D341Med (cell line): Measurements from ENCODE around the gene CCDC18.
"Not testable (repeated sequence)": the region's sequence is repeated elsewhere in the genome, so short reads cannot be mapped to it uniquely, and the experiment has no call there.

Experiments
- DNase-seq: peaks from one replicate; pipeline ENCODE4 v3.0.0; 2012; ENCODE audit warnings: low spot score

CCDC18 gene

DNA sequence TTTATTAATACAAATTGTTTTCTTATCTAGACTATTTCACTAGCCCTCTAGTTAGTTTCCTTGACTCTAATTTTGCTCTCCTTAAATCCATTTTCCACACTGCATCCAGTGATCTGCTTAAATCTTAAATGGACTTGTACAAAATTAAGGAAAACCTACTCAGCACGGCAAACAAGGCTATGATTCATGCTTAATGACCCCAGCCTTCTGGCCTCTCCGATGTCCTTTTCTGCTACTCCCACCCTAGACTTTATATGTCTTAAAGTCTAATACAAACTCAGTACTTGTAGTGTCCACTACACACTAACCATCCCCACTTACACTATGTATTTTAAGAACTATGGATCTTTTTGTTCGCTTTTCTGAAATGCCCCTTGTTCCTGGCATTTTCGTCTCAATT, 2.5 kb upstream of the CCDC18 start:
- no peak for DNase-seq

DNA sequence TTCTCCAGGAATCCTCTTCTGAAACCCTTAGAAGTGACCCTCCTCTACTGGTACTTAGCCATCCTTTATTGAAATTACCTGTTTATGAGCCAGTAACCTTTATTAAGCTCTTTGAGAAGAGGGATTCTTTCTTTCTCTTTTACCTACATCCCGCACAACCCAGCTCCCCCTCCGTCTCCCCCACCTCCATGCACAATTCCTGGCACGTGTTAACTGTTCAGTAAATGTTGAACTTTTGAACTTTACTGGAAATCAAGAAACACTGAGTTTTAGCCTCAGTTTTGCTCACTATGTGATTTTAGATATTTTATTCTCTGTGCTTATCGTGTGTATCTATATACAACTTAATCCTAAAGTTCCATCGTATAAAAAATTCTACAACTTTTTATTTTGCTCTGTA, 2.1 kb upstream of the CCDC18 start:
- DNase-seq, result no peak

DNA sequence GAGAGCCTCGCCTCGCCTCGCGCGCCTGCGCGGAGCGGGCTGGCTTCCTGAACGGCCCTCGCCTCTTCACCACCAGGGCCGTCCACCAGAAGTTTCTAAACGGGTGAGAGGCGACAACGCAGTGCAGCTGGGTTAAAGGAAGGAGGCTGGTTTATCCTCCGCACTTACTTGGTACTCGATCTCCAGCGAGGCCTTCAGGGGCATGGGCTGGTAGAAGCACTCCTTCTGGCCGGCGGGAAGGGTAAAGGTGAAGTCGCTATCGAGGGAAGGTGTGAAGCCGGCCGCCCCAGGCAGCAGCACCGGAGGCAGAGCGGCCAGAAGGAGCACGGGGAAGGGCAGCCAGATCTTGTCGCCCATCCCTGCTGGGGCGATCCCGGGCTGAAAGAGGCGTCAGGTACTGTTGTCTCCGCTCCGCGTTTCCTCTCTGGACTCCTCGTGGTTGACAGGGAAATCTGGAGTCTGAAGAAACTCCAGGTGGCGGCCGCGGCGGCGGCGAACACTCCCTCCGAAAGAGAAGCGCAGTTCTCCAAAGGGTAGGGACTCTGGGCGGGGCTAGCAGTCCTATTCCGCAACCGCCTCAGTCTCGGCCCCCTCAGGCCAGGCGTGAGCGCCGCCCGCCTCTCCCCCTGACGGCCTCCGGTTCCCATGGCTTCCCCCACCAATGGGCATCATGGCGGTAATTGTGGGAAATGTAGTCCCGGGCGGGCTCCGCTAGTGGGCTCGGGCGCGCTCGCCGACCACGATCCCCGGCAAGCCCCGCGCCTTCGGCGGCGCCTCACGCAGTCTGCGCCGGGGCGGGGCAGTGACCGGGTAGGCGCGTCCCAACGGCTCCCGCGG, 420 bp upstream of the CCDC18 start, which contains the start of gene TMED5:
Gene TMED5 (minus strand): TSS at position 528 of the 837 bp plus-strand sequence. CDS start 171 bp downstream, at position 357.
- DNase-seq, result peak; percentile 90

DNA sequence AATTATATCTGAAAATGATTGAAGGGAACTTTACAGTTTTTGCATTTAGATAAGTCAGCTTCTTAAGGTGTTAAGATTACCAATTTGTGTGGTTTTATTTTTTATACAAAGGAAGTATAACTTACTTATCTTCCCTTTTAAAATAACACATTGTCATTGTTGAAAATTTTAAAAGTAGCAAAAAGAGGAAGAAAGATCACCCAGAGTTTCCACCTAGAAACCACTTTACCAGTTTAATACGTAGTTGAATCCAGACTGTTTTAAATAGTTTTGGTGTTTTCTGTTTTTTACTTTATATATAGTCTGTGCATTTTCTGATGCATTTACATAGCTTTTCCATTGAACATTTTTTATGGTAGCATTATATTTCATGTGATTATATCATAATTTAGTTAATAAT, 6.1 kb downstream of the CCDC18 start:
- DNase-seq, result no peak

DNA sequence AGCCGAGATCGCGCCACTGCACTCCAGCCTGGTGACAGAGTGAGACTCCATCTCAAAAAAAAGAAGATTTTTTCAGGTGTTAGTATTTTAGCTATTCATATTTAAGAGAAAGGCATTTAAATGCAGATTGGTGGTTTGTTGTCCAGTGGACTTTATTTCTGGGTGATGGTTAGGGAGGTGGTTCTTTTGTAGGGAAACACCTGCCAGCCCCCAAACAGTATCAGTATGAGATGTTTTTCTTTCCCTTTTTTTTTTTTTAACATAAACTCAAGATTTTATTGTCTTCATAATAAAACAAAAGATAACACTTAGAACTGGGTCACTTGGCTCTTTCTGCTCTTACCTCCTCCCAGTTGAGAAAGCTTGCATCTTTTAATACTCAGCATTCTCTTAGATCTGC, 9.9 kb downstream of the CCDC18 start:
- DNase-seq, result no peak

DNA sequence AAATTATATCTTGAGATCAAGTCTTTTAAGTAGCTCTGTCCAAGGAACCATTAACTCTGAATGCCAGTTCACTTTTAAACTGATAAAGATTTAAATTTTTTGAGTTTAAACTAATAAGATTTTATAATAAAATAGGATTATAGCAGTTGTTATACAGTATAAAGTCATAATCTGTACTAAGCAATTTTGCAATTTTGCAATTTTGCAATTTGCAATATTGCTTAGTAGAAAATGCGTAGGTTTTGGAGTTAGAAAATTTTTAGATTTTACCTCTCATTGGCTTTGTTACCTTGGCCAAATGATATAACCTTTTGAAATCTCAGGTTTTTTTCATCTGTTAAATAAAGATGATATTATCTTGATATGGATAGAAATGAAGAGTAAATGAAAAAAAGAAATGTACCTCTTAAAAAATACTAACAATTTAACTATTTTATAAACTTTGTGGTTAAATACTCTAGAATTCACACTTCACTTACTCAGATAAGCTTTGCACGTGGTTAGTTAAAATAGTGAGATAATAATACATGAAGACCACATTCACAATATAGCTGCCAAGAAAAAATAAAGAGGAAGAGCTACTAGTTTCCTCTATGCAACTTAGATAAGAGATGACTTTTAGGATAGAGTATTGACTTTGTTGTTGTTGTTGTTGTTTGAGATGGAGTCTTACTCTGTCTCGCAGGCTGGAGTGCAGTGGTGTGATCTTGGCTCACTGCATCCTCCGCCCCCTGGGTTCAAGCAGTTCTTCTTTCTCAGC, 13.9 kb downstream of the CCDC18 start:
- no peak for DNase-seq

DNA sequence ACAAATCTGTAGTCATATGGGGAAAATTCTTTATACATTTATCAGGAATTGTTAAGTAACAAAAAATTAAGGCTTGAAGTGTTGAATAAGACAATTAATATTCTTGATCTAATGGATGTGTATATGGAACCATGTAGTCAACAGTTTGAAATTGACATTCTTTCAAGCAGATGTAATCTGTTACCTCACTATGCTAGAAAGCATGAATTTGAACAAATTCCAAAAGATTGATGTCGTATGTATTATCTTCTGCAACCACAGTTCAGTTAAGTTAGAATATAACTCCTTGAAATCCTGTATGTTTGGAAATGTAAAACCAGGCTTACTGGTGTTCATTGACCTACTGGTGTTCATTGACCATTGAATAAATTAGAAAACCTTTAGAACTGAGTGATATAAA, 16.1 kb downstream of the CCDC18 start:
- no peak for DNase-seq

DNA sequence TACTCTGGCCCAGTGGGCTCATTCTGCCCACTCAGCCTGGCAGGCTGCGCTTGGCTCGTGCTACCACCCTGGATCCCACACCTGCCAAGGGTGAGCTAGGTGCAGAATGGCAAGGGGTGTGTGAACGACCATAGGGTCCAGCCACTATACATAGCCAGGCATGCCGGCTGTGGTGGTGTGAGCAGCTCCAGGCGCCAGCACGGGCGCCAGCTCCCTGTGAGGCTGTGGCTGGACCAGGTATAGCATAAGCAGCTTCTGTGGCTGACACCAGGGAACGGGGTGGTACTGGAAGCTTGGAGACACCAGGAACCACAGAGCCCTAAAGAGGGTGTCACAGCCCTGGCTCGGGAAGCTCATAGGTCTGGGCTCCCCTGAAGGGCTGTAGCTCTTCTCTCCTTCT, 18.6 kb downstream of the CCDC18 start:
- no peak for DNase-seq

DNA sequence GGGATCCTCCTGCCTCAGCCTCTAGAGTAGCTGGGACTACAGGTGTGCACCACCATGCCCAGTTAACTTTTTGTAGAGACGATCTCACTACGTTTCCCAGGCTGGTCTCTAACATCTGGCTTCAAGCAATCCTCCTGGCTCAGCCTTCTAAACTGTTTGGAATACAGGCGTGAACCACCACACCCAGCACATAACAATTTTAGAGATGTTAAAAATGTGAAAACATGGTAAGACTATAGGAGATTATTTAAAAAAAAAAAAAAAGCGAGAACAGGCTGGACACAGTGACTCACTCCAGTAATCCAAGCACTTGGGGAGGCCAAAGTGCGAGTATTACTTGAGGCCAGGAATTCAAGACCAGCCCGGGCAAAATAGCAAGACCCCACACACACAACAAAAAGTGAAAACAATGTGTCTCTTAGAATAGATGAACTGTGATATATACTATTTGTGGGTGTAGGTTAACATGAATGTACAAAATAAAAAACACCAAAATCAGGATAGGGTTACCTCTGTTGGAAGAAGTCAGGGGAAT, 19.6 kb downstream of the CCDC18 start:
- no peak for DNase-seq

DNA sequence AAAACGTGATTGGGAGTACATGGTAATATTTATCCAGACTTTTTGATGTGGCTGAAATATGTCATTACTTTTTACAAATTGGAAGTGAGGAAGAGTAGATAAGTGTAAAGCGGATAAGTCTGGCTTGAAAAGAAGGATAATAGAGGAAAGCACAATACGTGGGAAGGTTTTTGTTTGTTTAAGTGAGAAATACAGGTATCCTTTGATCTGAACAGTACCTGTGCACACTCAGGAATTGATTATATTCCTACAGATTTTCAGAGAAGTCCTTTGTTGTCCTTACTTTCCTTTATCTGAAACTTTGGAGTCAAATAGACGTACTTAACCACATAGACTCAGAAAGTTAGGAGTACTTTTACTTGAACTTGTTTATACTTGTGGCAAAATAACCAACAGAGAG, 20.2 kb downstream of the CCDC18 start:
- no peak for DNase-seq

DNA sequence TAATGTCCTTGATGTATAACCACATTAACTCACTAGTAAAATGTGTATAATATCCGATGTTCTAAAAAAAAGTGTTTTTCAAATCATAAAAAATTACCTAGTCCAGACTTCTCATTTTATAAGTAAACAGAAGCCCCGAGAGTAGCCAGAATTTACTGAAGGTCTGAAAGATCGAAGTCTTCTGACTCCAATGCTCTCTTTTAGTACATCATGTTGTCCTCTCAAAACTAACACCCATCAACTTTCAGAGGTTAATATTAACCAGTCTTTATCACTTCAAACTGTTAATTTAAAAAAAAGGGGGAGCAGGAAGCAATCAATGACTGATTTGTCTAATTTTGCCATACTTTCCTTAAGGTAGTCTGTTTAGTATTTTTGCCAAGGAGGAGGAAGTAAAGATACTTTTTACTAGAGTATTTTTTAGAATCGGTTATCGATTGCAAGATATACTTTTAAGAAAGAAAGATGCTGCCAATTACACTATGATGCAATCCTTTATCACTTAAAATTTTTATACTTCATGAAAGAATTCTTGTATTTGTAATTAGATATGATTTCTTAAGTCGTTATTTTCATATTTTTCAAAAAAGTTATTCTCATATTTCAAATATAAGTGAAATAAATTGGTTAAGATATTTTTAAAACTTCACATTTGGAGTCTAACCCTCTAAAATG, 25.5 kb downstream of the CCDC18 start:
- no peak for DNase-seq

DNA sequence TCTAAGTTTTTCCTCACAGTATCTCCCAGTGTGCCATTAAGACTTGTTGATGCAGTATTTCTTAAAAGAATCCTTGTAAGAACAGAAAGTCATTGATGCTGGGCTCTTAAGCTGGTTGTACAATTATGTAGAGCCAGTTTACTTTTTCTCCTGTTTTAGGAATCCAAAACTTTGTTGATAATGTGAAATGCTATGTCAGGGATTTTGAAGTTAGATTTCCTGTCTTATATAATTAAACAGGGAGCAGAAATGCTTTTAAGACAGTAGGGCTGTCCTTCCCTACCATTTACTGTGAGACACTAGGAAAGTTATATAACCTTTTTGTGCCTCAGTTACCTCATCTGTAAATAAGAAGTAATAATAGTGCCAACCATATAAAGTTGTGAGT, 26.0 kb downstream of the CCDC18 start:
- no peak for DNase-seq

DNA sequence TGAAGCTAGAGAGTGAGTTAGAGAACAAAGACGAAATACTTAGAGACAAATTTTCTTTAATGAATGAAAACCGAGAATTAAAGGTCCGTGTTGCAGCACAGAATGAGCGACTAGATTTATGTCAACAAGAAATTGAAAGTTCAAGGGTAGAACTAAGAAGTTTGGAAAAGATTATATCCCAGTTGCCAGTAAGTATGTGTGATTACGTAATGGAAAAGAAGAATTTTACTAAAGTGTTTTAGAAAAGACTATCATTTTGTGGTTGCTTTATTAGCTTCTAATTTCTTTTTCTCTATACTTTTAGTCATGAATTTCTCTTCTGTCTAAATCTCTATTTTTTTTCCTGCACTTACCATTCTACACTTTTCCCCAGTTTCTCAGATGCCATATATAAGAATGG, 26.7 kb downstream of the CCDC18 start:
- no peak for DNase-seq

DNA sequence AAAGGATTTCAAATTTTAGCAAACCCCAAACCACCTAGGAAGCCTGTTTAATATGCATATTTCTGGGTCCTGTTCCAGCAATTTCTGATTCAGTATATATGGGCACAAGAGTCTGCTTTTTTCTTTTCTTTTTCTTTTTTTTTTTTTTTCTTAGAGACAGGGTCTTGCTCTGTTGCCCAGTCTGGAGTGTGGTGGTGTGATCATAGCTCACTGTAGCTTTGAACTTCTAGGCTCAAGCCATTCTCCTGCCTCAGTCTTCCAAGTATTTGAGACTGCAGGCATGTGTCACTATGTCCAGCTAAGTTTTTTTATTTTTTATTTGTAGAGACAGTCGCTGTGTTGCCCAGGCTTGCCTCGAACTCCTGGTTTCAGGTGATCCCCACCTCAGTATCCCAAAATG, 34.8 kb downstream of the CCDC18 start:
- DNase-seq, result no peak

DNA sequence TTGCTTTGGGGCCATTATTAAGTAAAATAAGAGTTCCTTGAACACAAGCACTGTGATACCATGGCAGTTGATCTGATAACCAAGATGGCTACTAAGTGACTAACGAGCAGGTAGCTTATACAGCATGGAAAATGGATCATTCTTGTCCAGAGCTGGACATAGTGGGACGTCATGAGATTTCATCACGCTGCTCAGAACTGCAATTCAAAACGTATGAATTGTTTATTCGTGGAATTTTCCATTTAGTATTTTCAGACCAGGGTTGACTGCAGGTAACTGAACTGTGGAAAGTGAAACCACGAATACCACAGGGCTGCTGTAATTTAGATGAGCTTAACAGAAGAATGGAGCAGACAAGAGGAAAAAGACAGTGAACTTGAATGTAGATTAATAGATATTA, 38.9 kb downstream of the CCDC18 start:
- no peak for DNase-seq

DNA sequence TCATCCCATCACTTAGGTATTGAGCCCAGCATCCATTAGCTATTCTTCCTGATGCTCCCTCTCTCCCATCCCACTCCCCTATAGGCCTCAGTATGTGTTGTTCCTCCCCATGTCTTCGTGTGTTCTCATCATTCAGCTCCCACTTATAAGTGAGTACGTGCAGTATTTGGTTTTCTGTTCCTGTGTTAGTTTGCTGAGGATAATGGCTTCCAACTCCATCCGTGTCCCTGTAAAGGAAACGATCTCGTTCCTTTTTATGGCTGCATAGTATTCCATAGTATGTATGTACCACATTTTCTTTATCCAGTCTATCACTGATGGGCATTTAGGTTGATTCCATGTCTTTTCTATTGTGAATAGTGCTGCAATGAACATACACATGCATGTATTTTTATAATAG, 40.2 kb downstream of the CCDC18 start:
- not testable (repeated sequence) for DNase-seq

DNA sequence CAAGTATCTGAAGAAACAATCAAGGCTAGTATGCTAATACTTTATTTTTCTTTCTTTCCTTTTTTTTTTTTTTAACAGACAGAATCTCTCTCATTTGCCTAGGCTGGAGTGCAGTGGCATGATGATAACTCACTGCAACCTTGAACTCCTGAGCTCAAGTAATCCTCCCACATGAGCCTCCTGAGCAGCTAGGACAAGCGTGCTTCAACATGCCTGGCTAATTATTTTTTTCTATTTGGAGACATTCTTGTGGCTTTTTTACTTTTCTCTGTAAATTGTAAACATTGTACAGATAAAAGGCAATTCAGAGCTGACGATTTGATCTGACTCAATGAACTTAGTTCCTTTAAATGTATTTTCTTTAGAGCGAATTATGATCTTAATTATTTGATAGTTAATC, 41.4 kb downstream of the CCDC18 start:
- no peak for DNase-seq

DNA sequence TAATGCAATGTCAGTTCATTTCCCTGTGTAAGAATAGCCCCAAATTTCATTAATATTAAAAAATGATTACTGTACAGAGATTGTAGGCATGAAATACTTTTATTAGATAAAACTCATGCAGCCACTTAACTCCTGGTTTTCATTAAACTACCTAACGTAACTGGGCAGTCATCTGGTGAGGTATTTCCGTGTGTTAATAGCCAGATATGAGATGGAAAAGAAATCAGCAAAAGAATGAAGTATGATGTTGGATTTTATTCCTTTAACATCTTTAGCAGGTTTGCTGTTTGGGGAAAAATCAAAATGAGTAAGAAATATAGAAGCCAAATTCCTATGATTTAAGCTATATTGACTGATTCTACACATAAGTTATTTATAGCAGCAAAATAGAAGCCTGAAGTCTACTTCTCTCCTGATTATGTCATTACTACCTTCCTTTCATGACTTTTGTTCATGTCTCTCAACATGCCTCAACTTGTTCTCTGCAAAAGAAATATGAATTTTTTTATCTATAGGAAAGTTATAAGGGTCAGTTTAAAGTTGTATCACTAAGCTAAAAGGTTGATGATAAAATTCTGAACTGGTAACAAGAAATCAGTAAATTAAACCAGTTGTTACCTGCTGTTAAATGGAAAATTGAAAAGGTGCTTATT, 42.6 kb downstream of the CCDC18 start:
- DNase-seq, result no peak

DNA sequence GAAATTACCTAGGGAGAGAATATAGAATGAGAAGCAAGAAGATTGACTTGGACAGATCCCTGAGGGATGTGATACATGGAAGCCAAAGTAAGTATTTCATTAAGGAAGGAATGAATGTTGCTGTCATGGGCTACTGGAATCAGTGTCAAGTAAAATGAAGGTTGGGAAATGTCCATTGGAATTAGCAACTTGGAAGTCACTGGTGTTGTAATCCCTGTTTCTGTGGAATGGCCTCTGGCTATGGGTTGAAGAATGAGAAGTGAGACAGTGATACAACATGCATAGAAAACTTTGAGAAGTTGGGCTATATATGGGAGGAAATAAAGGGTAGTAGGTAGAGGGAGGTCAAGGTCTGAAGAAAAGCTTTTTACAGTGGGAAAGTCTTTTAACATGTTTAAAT, 54.7 kb downstream of the CCDC18 start:
- DNase-seq, result no peak

DNA sequence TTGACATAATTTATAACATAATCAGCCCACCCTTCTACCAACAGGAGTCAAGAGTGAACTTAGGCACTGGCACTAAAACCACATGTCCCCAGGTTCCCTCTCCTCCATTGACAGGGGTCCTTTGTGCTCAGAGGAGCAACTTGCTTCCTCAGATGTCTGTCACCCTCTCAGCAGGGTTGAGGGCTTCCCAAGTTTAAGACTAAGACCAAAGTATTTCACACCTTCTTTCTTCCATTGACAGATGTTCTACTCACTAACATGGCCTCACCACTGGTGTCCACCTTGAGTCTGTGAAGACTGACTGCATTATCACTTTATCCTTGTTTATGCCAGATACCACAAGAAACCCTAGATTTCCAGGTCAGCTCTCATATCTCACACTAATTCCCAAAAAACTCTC, 56.5 kb downstream of the CCDC18 start:
- no peak for DNase-seq

DNA sequence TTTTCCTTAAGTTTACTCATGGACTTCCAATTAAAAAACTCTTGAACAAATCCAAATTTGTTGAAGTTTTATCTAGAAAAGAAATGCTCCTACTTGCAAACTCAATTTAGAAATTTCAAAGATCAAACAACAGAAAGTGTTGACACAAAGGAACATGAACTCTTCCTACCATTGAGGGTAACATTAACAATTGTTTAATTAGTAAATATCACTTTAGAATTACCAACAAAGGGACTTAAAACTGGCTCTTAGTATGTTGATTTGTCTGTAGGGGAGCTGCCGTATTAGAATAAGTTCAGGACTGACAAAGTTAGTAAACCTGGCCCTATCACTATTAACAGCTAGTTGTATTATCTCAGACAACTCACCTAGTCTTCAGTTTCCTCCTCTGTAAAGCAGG, 57.9 kb downstream of the CCDC18 start:
- no peak for DNase-seq

DNA sequence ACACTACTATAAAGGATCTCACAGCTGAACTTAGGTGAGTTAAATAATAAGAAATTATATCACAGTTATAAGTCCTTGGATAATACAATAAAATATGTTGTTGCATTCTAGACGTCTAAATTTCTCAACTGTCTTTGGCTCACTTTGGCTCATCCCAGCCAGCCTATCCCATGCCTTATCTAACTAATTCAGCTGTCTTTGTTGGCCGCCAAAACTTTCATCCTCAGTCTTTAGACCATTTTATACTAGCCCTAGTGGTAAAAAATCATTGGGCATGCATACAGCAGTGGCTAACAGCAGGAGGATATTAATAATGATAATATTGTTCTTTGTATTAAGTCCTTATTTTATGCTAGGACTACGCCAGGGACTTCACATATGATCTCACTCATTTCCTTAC, 59.3 kb downstream of the CCDC18 start:
- DNase-seq, result no peak
